Stimulated activated CD4-positive, alpha-beta T cell treated with anti-CD3 and anti-CD28 coated beads, Interleukin-15, amount 100 ng/mL, for 24 hours (primary cell): ENCODE measurements around the gene SLC29A1.
A peak's percentile ranks its signal among the peaks of the same experiment; 100 is the strongest.

Source experiments
- DNase-seq: peaks from one replicate; pipeline ENCODE4 v3.0.0-alpha.2; 2020

The SLC29A1 gene

DNA sequence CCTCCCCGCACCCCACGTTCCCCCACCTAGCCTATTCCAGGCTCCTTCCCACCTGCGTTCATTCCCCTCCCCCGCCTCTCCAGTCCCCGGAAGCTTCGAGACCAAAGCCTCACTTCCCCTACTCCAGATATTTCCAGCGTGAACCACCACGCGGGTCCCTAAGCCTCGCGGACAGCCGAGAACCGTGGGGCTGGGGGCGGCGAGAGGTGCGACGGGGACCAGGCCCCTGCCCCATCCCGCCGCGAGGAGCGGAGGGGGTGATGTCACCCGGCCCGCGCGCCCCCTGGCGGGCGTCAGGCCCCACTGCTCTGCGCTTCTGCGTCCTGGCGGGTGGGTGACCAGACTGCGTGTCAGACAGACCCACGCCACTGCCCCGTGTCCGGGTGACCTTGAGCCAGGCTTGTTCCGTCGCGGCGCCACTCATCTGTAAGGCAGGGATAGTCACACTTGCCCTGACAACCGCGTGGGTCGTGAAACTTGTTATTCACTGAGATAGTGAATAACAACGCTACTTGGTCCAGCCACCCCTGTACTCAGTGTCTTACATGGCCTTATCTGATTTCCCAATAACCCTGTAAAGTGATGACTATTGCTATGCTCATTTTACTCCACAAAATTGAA, 14.5 kb downstream of the SLC29A1 start:
- peak; percentile 84 for DNase-seq

DNA sequence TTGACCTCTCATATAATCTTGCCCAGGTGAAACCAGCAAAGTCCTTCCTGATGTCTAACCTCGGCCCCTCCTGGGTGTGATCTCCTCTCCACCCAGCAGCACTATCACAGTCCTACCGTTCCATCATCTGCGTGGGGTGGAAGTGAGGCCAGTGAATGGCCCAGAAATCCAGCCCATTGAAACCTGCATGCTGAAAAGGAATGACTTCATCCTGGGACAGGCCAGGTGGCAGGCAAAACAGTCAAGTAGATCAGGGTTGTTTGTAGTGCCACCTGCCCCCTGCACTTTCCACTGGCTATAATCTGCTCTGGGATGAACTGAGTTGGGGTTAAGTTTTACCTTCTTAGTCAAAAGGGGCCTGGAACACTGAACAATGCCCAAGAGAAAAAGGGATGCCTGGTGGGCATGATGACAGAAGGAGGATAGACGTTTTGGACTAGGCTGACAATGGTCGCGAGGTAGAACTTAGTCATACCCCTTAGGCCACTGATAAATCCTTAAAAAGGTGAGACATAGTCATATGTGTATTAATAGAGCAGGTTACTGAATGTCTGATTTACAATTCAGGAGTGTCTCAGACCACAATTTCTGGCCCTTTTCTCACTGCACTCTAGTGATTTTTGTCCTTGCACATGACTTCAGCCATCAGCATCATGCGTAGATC, 15.4 kb downstream of the SLC29A1 start:
- no peak for DNase-seq

- DNase-seq: no peak
Observed at GRCh38 chr6:44243345-44243744, 19.9 kb downstream of the SLC29A1 start.

DNA sequence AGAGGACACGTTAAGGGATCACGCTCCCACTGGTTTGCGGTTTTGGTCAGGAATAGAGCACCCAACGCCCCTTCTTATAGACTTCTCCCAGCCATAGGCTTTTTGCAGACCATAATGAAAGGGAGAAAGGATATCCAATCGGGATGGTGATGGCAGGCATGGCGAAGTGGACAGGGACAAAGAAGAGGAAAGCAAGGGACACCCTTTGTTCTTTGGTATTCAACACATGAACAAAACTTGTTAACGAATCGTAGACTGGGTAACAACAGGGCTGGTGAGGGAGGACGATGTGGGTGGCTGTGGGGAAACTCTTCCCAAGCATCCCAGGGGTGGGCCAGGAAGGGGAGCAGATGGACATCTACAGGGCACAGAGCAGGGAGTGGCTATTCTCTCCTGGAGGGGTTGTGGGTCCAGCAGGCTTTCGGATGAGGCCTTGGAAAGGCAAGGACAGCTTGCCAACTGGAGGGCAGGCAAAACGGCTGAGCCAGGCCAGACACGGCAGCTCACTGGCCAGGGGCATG, 22.1 kb downstream of the SLC29A1 start:
- no peak for DNase-seq

DNA sequence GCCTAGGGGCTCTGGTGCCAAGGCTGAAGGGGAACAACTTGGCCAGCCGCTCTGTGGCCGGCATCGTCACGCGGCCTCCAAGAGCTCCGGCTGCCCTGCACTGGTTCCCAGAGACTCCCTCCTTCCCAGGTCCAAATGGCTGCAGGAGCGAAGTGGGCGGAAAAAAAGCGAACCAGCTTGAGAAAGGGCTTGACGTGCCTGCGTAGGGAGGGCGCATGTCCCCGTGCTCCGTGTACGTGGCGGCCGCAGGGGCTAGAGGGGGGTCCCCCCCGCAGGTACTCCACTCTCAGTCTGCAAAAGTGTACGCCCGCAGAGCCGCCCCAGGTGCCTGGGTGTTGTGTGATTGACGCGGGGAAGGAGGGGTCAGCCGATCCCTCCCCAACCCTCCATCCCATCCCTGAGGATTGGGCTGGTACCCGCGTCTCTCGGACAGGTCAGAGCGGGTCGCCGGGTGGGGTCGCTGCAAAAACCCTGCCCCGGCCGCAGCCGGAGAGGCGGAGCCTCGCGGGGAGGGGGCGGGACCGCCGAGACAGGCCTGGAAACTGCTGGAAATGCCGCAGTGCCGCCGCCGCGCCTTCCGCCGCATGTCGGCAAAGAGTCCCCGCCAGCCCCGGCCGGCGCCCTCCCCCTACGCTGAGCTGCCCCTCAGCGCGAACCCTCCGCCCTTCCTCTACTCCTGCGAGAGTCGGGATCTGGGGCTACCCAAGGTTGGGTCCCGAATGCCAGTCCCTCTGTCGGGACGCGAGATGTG, 22.7 kb downstream of the SLC29A1 start:
- DNase-seq: peak; percentile 93

DNA sequence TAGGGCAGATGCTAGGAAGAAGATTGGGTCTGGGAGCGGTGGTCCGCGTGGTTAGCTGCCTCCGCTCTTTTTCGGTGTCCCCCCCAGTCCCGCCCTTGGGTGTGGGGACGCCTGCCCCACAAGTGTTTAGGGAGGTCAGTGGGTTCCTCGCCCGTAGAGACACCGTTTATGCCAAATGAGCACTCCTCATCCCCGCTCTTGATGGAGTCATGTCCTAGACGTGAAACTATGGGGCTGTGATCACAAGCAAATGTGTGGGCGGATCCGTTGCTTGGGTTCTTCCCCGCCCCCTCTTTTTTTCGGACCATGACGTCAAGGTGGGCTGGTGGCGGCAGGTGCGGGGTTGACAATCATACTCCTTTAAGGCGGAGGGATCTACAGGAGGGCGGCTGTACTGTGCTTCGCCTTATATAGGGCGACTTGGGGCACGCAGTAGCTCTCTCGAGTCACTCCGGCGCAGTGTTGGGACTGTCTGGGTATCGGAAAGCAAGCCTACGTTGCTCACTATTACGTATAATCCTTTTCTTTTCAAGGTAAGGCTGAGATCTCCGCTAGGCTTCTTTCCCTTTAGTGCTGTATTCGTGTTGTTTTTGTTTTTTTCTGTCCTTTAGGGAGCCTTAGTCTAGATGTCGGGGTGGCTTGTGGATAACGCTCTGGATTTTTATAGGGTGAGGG, 23.4 kb downstream of the SLC29A1 start, which contains the start of gene HSP90AB1:
TSS of gene HSP90AB1 (plus strand) at position 439 of the 675 bp plus-strand sequence. CDS start 1,529 bp downstream, outside the sequence.
- DNase-seq: peak; percentile 96

GRCh38 chr6:44247338-44248302, 24.2 kb downstream of the SLC29A1 start:
- peak; percentile 88 for DNase-seq

- DNase-seq: no peak
Observed at GRCh38 chr6:44248579-44248978, 25.2 kb downstream of the SLC29A1 start.

DNA sequence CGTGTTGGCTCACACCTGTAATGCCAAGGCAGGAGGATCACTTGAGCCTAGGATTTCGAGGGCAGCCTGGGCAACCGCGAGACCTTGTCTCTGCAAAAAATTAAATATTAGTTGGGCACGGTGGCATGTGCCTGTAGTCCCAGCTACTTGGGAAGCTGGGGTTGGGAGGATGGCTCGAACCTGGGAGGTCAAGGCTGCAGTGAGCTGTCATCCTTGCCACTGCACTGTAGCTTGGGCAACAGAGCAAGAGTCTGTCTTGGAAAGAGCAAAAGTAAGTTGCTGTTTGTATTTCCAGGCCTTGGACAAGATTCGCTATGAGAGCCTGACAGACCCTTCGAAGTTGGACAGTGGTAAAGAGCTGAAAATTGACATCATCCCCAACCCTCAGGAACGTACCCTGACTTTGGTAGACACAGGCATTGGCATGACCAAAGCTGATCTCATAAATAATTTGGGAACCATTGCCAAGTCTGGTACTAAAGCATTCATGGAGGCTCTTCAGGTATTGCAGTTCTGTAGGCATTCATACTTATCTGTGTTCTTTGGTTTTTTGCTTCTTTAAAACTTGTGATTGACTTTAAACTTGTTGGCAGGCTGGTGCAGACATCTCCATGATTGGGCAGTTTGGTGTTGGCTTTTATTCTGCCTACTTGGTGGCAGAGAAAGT, 25.8 kb downstream of the SLC29A1 start:
- DNase-seq: no peak

GRCh38 chr6:44250067-44250717, 26.8 kb downstream of the SLC29A1 start:
- no peak for DNase-seq

DNA sequence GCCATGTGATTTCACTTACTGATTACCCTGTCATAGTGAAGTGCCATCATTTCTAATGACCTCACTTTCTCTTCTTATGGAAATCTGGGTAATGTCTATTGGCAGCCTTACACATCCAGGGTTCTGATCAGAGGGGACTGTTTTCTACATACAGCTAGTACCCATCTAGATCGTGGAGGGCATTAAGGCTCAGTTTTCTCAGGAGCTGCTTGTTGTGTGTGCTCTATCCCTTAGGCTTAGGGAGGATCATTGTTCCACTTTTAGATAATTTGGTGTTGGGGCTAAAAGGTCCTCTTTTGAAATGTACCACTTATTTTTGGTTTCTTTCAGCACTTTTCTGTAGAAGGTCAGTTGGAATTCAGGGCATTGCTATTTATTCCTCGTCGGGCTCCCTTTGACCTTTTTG, 27.3 kb downstream of the SLC29A1 start:
- DNase-seq: no peak

DNA sequence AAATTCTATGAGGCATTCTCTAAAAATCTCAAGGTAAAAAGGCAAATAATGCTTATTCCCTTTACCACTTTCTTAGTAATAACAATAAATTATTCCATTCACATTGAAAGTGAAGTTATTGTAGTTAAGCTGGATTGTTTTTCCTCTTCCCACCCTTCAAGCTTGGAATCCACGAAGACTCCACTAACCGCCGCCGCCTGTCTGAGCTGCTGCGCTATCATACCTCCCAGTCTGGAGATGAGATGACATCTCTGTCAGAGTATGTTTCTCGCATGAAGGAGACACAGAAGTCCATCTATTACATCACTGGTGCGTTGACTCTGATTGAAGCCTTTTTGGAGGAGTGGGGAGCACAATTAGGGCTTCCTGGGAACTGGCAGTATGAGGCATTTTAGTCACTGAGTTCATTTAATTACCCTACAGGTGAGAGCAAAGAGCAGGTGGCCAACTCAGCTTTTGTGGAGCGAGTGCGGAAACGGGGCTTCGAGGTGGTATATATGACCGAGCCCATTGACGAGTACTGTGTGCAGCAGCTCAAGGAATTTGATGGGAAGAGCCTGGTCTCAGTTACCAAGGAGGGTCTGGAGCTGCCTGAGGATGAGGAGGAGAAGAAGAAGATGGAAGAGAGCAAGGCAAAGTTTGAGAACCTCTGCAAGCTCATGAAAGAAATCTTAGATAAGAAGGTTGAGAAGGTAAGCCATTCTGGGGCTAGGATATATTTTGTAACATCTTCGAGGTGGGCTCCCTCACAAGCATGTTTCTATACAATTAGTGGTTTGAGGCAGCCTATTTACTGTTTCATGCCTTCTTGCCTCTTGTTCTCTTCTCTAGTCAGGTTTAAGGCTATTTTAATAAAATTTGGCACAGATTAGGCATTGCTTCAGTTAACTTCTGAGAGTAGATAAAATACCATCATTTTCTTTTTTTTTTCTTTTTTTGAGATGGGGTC, 28.5 kb downstream of the SLC29A1 start:
- DNase-seq: no peak

DNA sequence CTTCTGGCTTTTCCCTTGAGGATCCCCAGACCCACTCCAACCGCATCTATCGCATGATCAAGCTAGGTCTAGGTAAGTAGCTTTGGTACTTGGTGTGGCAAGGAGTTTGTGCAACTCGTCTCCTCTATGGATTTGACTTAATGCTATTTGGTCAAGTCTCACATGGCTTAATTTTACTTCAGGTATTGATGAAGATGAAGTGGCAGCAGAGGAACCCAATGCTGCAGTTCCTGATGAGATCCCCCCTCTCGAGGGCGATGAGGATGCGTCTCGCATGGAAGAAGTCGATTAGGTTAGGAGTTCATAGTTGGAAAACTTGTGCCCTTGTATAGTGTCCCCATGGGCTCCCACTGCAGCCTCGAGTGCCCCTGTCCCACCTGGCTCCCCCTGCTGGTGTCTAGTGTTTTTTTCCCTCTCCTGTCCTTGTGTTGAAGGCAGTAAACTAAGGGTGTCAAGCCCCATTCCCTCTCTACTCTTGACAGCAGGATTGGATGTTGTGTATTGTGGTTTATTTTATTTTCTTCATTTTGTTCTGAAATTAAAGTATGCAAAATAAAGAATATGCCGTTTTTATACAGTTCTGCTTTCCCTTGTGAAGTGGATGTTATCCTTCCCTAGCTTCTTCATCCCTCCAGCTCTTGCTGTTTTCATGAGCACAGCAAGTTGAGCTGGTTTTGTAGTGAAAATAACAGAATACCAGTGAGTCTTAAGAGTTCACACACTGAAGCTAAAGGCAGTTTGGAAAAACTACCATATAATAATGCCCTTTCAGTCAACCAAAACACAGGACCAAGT, 30.1 kb downstream of the SLC29A1 start:
- peak; percentile 73 for DNase-seq

GRCh38 chr6:44254191-44255104, 31.1 kb downstream of the SLC29A1 start:
- peak; percentile 59 for DNase-seq

GRCh38 chr6:44255105-44255808, 31.9 kb downstream of the SLC29A1 start:
- DNase-seq: peak; percentile 65

DNA sequence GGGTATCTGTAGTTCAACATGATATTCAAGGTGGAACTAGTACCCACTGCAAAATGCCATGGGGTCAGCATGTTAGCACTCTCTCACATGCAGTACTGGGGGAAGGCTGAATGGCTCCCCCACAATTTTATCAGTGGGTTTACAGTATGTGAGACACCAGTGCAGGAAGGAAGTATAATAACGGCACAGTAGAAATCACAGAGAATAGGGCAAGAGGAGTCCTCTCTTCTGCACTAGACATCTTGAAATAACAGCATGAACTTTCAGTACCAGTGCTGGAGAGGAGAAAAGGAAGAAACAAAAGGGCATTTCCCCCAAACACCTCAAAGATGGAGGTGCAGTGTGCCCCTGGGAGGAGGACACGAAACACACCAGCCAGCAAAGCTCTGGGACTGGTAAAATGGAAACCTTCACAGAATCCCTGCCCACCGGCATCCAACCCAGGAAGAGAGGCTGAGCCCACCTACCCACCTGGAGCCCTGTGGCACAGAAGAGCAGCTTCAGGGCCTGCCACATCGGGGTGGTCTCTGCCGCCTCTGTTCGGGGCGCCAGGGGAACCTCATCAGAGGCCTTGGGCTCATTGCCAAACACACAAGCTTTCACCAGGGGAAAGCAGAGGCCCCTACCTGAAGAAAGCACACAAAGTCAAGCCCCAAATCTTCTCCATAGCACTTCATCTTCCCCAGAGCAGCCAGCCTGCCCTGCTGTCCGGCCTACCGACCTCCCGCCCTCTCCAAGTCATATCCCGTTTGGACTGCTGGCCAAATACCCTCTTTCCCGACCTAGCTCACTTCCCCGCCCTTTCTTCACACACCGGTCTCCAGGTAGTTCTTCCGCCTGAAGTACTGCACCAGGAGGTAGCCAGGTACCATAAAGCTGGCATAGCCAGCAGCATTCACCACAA, 32.7 kb downstream of the SLC29A1 start:
- peak; percentile 52 for DNase-seq
